Measurements from ENCODE around the gene MT1A. TPM values are rescaled to one million over a fixed set of nuclear protein-coding genes. Genes with fewer than 3 reads are reported as not detected.
"Not testable (repeated sequence)": the region's sequence is repeated elsewhere in the genome, so short reads cannot be mapped to it uniquely, and the experiment has no call there.

The MT1A gene
- total and polyA plus RNA-seq, 12 donors, result 0.71 to 102 (median 3.0) TPM; not detected in 2

GRCh38 chr16:56672761-56673536 lies 34.5 kb downstream of the MT1A start:
- intact Hi-C loops (cut with DNase I), result loop anchor here in 1 of 10 donors (2.0 kb wide), 1 partner anchor 30 kb away; no protein-coding TSS in a partner anchor
- WGBS, 2 donors, result 88 to 91% methylated on average over 11 of the region's 11 CpGs
- no peak for ATAC-seq
- H3K9me3 ChIP-seq, result no peaks in the 10 kb centered on the region
- H3K27me3 ChIP-seq, result peaks cover 6 to 89% (median 62%) of the 10 kb centered on the region in 7 donors
- DNase-seq, result no peak
- no peak overlapping the region for H3K27ac ChIP-seq
- no peaks in the 10 kb centered on the region for H3K36me3 ChIP-seq
- H3K4me1 ChIP-seq, result peaks cover 0 to 25% (median 14%) of the 10 kb centered on the region in 9 donors
- no peak overlapping the region for H3K4me3 ChIP-seq
- no peak for TF ChIP-seq CTCF (IDR thresholded peaks at IDR 0.05)

- DNase-seq, result no peak
- Histone ChIP-seq H3K4me3 (no peak overlapping the region), H3K4me1 (peaks cover 0 to 19% (median 14%) of the 10 kb centered on the region in 9 donors), H3K9me3 (no peaks in the 10 kb centered on the region), H3K36me3 (no peaks in the 10 kb centered on the region), H3K27ac (no peak overlapping the region), H3K27me3 (peaks cover 6 to 80% (median 53%) of the 10 kb centered on the region in 7 donors)
- peak in 5 of 8 donors; percentile 38 to 66 (median 50) for ATAC-seq
- peak; percentile 35 to 68 (median 61) for TF ChIP-seq CTCF (IDR thresholded peaks at IDR 0.05)
- intact Hi-C loops (cut with DNase I), result loop anchor here in 2 of 10 donors (1.0 to 2.0 kb wide), 2 partner anchors 28 to 29 kb away; no protein-coding TSS in a partner anchor
- 41 to 42% methylated on average over 12 of the region's 12 CpGs for WGBS, 2 donors
Observed at GRCh38 chr16:56673921-56674320, 35.5 kb downstream of the MT1A start.

GRCh38 chr16:56674570-56674969 lies 36.1 kb downstream of the MT1A start:
- not testable (repeated sequence) for ATAC-seq, H3K4me3 ChIP-seq, H3K9me3 ChIP-seq, H3K36me3 ChIP-seq, DNase-seq, H3K27ac ChIP-seq
- Histone ChIP-seq H3K27me3 (peaks cover 6 to 73% (median 47%) of the 10 kb centered on the region in 7 donors), H3K4me1 (peaks cover 0 to 15% (median 10%) of the 10 kb centered on the region in 9 donors)
- intact Hi-C loops (cut with DNase I), result loop anchor here in 1 of 10 donors (1.0 kb wide), 1 partner anchor 28 kb away; no protein-coding TSS in a partner anchor
- WGBS, 2 donors, result 73 to 85% methylated on average over 6 of the region's 6 CpGs

GRCh38 chr16:56675685-56676210 lies 37.3 kb downstream of the MT1A start:
- TF ChIP-seq CTCF (IDR thresholded peaks at IDR 0.05), result no peak
- Histone ChIP-seq H3K9me3 (no peaks in the 10 kb centered on the region), H3K4me3 (peak overlapping the region in 9 of 10 donors; percentile 6 to 37 (median 30)), H3K27ac (no peak overlapping the region), H3K27me3 (peaks cover 0 to 61% (median 35%) of the 10 kb centered on the region in 7 donors), H3K36me3 (no peaks in the 10 kb centered on the region), H3K4me1 (peaks cover 0 to 21% (median 9%) of the 10 kb centered on the region in 9 donors)
- 5 to 9% methylated on average over 32 of the region's 32 CpGs for WGBS, 2 donors
- ATAC-seq (peak in 4 of 8 donors; percentile 7 to 46 (median 33)), DNase-seq (no peak)
- intact Hi-C loops (cut with DNase I), result no loop called here
